SK-N-DZ (cell line): ENCODE data around the gene SREK1.
"Not testable (repeated sequence)": the region's sequence is repeated elsewhere in the genome, so short reads cannot be mapped to it uniquely, and the experiment has no call there.

Experiments
- DNase-seq: peaks from one replicate; pipeline ENCODE4 v3.0.0-alpha.2; 2015; ENCODE audit warnings: low spot score

SREK1 gene

DNA sequence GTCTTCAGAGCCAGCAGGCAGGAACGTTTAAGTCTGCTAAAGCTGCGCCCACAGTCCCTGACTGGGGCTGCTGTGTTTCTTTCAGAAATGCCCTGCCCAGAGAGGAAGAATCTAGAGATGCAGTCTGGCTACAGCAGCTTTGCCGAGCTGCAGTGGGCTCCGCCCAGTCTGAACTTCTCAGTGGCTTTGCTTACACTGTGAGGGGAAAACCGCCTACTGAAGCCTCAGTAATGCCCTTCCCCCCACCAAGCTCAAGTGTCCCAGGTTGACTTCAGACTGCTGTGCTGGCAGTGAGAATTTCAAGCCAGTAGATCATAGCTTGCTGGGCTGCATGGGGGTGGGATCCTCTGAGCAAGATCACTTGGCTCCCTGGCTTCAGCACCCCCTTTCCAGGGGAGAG lies 78.4 kb downstream of the SREK1 start:
- DNase-seq: no peak

- DNase-seq: not testable (repeated sequence)
These were observed 78.8 kb downstream of the SREK1 start for GRCh38 chr5:66222896-66223295.

DNA sequence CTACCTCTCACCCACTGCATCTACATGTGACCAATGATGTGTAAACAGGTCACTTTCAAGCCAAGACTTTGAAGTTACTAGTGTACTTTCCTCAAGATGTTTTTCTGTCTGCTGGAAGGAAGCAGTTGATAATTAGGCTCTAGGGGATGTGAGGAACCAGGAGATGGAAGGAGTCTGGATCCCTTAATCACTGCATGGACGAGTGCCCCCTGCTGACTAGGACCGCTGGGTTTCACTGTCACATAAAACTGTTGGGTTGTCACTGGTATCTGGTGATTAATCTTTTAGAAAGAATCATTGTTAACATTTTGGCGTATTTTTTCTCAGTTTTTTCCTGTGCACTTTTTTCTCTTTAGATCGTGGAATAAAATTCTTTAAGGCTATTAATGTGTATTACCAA lies 79.5 kb downstream of the SREK1 start:
- DNase-seq: no peak

GRCh38 chr5:66224274-66224673 lies 80.2 kb downstream of the SREK1 start:
- no peak for DNase-seq

- DNase-seq: no peak
These were observed 80.9 kb downstream of the SREK1 start for GRCh38 chr5:66224773-66225553.

GRCh38 chr5:66230551-66230950 lies 86.5 kb downstream of the SREK1 start:
- DNase-seq: no peak

DNA sequence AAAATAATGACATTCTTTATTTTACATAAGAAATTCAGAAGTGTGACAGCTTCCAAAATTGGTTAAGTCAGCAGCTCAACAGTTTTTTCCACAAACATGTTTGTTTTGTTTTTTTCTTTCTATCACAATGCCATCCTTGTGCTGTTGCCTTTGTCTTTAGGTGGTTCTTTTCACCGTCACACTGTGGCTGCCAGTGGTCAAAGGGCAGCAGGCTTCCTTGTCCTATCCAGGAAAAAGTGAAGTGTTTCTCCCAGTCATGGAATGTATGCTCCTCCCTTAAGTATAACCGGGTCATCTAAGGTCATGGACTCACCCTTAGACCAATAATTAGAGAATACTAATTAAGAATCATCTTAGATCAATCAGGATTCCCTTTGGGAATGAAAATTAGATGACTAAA lies 87.4 kb downstream of the SREK1 start:
- no peak for DNase-seq

- no peak for DNase-seq
These were observed 88.2 kb downstream of the SREK1 start for GRCh38 chr5:66232275-66232674.

- DNase-seq: no peak
These were observed 88.8 kb downstream of the SREK1 start for GRCh38 chr5:66232706-66233445.
